ENCODE data around the gene OR13C8. TPM values are rescaled to one million over a fixed set of nuclear protein-coding genes. Genes with fewer than 3 reads are reported as not detected.
"Not testable (repeated sequence)": the region's sequence is repeated elsewhere in the genome, so short reads cannot be mapped to it uniquely, and the experiment has no call there.

Gene OR13C8
- total and polyA plus RNA-seq, 8 donors = not detected

DNA sequence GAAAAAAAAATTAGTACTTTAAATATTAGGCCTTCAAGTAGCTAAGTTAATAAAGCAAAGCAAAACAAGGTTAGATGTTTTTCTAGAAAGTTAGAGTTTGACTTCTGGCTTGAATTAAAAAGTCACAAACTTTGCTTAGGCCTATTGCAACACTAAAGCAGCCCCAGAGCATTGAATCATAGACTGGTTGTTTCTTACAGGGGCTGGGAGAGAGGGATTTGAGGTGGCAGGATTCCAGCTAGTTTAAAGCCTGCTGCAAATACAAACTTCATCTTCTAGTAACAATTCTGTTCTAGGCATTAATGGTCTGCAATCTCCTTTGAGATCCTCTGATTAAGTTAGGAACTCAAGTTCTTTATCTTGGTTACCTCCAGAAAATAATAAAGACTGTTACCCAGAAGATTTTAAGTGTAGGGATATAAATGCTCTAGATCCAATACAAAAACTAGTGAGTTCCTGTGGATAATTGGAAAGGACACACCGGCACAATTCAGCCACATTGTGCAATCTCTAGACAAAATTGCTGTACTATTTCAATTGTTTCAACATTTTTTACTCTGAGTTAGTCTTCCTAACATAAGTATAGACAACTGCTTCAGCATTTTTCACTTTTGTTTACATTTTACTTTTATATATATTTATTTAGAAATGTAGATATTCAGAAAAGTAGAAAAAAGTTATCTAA is 17.7 kb downstream of the OR13C8 start:
- WGBS, 2 donors = 58 to 74% methylated on average over 1 of the region's 1 CpG
- peak in 2 of 4 donors; percentile 19 to 27 for ATAC-seq
- intact Hi-C loops (cut with DNase I) = no loop called here

DNA sequence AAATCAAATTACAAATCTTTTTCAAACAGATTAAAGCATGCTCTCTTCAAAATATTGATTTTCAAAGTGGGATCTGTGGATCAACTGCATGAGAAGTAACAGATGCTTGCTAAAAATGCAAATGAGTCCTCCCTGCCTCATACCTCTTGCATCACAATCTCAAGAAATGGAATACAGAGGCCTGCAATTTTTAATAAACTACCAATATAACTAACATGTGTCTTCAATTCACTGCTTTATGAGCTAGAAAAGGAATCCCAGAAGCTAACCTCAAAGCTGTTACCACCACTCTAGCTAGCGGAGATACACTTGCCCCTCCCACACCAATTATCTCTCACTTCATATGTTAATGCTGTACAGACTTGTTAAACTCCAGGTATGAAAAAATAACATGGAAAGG is 20.7 kb downstream of the OR13C8 start:
- Histone ChIP-seq H3K36me3 (no peaks in the 10 kb centered on the region), H3K27me3 (no peaks in the 10 kb centered on the region), H3K9me3 (no peaks in the 10 kb centered on the region), H3K4me1 (no peaks in the 10 kb centered on the region), H3K4me3 (no peak overlapping the region), H3K27ac (no peak overlapping the region)
- TF ChIP-seq, protein P1, sequence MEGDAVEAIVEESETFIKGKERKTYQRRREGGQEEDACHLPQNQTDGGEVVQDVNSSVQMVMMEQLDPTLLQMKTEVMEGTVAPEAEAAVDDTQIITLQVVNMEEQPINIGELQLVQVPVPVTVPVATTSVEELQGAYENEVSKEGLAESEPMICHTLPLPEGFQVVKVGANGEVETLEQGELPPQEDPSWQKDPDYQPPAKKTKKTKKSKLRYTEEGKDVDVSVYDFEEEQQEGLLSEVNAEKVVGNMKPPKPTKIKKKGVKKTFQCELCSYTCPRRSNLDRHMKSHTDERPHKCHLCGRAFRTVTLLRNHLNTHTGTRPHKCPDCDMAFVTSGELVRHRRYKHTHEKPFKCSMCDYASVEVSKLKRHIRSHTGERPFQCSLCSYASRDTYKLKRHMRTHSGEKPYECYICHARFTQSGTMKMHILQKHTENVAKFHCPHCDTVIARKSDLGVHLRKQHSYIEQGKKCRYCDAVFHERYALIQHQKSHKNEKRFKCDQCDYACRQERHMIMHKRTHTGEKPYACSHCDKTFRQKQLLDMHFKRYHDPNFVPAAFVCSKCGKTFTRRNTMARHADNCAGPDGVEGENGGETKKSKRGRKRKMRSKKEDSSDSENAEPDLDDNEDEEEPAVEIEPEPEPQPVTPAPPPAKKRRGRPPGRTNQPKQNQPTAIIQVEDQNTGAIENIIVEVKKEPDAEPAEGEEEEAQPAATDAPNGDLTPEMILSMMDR (IDR thresholded peaks at IDR 0.05) = no peak
- 41 to 80% methylated on average over 1 of the region's 1 CpG for WGBS, 2 donors
- DNase-seq = no peak
- intact Hi-C loops (cut with DNase I) = no loop called here
- no peak for FAIRE-seq
- no peak for ATAC-seq

More for the DNA sequence above, 17.7 kb downstream of the OR13C8 start:
- no peaks in the 10 kb centered on the region for H3K27me3 ChIP-seq
- H3K9me3 ChIP-seq = no peaks in the 10 kb centered on the region
- TF ChIP-seq, protein P1 (IDR thresholded peaks at IDR 0.05) = no peak
- H3K27ac ChIP-seq = no peak overlapping the region
- no peaks in the 10 kb centered on the region for H3K36me3 ChIP-seq
- no peak overlapping the region for H3K4me3 ChIP-seq
- FAIRE-seq (no peak), DNase-seq (no peak)
- H3K4me1 ChIP-seq = no peaks in the 10 kb centered on the region

DNA sequence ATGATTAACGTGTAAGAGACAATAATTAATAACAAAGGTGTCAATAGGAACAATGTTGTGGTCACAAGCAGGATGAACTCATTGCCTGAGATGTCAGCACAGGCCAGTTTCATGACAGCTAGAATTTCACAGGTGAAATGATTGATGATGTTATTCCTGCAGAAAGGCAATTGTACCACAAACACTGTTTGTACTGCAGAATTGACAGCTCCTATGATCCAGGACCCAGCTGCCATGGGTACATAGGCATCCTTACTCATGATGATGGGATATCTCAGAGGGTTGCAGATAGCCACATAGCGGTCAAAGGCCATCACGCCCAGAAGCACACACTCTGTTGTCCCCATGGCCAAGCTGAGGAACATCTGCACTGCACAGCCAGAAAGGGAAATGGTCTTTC is 29.8 kb downstream of the OR13C8 start:
- intact Hi-C loops (cut with DNase I); H3K4me1 ChIP-seq; H3K9me3 ChIP-seq; DNase-seq; FAIRE-seq; ATAC-seq; H3K27me3 ChIP-seq; H3K36me3 ChIP-seq; H3K27ac ChIP-seq; H3K4me3 ChIP-seq: not testable (repeated sequence)
- WGBS, 2 donors = 62 to 66% methylated on average over 3 of the region's 3 CpGs

DNA sequence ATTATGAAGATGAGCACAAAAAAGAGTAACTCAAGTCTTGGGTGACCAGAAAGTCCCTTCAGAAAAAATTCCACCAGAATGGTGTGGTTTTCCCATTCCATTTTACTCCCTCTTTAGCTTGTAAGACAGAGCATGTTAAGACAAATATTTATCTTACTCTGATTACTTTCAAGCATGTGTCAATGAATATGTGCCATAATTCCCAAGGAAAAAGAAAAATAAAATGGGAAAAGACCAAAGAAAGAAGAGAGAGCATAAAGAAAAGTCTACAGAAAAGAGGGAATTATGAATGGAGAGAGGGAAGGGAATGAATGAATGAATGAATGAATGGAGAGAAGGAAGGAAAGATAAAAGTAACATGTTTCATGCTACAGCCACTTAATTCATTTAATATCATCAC is 30.3 kb downstream of the OR13C8 start, which contains the start of gene OR13C5:
OR13C5 (minus strand) TSS at position 101 of the 400 bp plus-strand sequence; CDS start at position 101, 0 bp downstream.
- H3K36me3 ChIP-seq; H3K9me3 ChIP-seq; ATAC-seq; DNase-seq; intact Hi-C loops (cut with DNase I); H3K4me1 ChIP-seq; FAIRE-seq; H3K27me3 ChIP-seq; H3K27ac ChIP-seq; H3K4me3 ChIP-seq: not testable (repeated sequence)

DNA sequence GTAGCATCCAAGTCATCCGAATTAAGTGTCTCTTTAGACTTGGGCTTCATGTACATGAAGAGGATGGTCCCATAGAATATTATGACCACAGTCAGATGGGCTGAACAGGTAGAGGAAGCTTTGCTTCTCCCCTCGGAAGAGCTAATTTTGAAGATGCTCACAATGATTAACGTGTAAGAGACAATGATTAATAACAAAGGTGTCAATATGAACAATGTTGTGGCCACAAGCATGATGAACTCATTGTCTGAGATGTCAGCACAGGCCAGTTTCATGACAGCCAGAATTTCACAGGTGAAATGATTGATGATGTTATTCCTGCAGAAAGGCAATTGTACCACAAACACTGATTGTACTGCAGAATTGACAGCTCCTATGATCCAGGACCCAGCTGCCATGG is 35.8 kb downstream of the OR13C8 start:
- WGBS, 2 donors = 57 to 70% methylated on average over 3 of the region's 3 CpGs
- H3K4me1 ChIP-seq = no peaks in the 10 kb centered on the region
- no peaks in the 10 kb centered on the region for H3K9me3 ChIP-seq
- intact Hi-C loops (cut with DNase I) = no loop called here
- no peaks in the 10 kb centered on the region for H3K36me3 ChIP-seq
- H3K27me3 ChIP-seq = no peaks in the 10 kb centered on the region
- no peak overlapping the region for H3K4me3 ChIP-seq
- FAIRE-seq (no peak), ATAC-seq (no peak), DNase-seq (no peak)
- TF ChIP-seq, protein P1 (IDR thresholded peaks at IDR 0.05) = no peak
- no peak overlapping the region for H3K27ac ChIP-seq

DNA sequence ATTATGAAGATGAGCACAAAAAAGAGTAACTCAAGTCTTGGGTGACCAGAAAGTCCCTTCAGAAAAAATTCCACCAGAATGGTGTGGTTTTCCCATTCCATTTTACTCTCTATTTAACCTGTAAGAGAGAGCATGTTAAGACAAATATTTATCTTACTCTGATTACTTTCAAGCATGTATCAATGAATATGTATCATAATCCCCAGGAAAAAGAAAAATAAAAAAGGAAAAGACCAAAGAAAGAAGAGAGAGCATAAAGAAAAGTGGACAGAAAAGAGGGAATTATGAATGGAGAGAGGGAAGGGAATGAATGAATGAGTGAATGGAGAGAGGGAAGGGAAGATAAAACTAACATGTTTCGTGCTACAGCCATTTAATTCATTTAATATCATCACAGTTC is 36.6 kb downstream of the OR13C8 start, which contains the start of gene OR13C2:
OR13C2 (minus strand) TSS at position 101 of the 400 bp plus-strand sequence; CDS start at position 101, 0 bp downstream.
- whole genome bisulfite sequencing, 2 donors = 59 to 68% methylated on average over 1 of the region's 1 CpG
- H3K4me1 ChIP-seq; H3K27me3 ChIP-seq; H3K9me3 ChIP-seq; intact Hi-C loops (cut with DNase I); H3K27ac ChIP-seq; H3K4me3 ChIP-seq; DNase-seq; H3K36me3 ChIP-seq; ATAC-seq; FAIRE-seq: not testable (repeated sequence)

Measured in pancreas (tissue), 10 donors.